GM12878 (cell line): ENCODE data around the gene BCO1. TPM values are rescaled to one million over a fixed set of nuclear protein-coding genes. Genes with fewer than 3 reads are reported as not detected.

Source experiments
- ATAC-seq: fragments of 200-7000 bp; cut with Tn5 transposase; 3 replicates; pipeline ENCODE4 v1.9.1; 2020; ENCODE audit warnings: mild to moderate bottlenecking, moderate library complexity
- BruUV-seq: library from RNA; stranded (reverse); fragments of 400-500 nt; replicated peaks from 2 replicates; lab custom pipeline; 2021; lab: Mats Ljungman, UMichigan
- CTCF ChIA-PET: fragments of 300-600 bp; sonication (Branson Sonifier 250); formaldehyde crosslinking; extraction: SDS; loops from one replicate; lab custom pipeline; 2021; ENCODE audit warnings: inconsistent platforms; lab: Yijun Ruan, JAX
- POLR2A ChIA-PET: fragments of 350-600 bp; formaldehyde crosslinking; extraction: SDS; loops from one replicate; lab custom pipeline; 2021; ENCODE audit warnings: inconsistent platforms; lab: Charles Lee
- RAD21 ChIA-PET: fragments of 300-600 bp; sonication (Branson Sonifier 250); formaldehyde crosslinking; loops from one replicate; lab custom pipeline; 2023; ENCODE audit warnings: antibody characterized with exemption; ENCODE audit not compliant: unreplicated experiment; lab: Charles Lee
- SMC1A ChIA-PET: fragments of 300-600 bp; sonication (Branson Sonifier 250); formaldehyde crosslinking; loops from one replicate; lab custom pipeline; 2023; ENCODE audit not compliant: unreplicated experiment, uncharacterized antibody; lab: Charles Lee
- DNase-seq: peaks from one replicate; pipeline ENCODE4 v3.0.0-alpha.2; 2011; ENCODE audit warnings: low read depth, low spot score
- FAIRE-seq: peaks from 3 replicates; lab custom pipeline; 2011; peaks lifted over from hg19 to GRCh38; lab: Jason Lieb, UNC
- H2AFZ ChIP-seq: 2 replicates; pipeline ENCODE4 v1.6.0; 2011; ENCODE audit warnings: low read depth, low read length, control low read depth; ENCODE audit not compliant: control insufficient read depth
- H3K27ac ChIP-seq: 2 replicates; pipeline ENCODE4 v1.5.1; 2011; ENCODE audit warnings: control low read depth; ENCODE audit not compliant: control insufficient read depth, insufficient read depth
- H3K27me3 ChIP-seq, 2 experiments: replicated peaks in 1 of 2; 2 replicates each; pipeline versions ENCODE4 v1.6.0 to v1.6.1; 2011; ENCODE audit warnings: low read length in 1 of 2; ENCODE audit not compliant: control insufficient read depth in 2 of 2, insufficient read depth in 2 of 2
- H3K36me3 ChIP-seq, 2 experiments: 2 replicates each; pipeline ENCODE4 v1.5.1; 2011; ENCODE audit warnings: low read length in 1 of 2; ENCODE audit not compliant: control insufficient read depth in 2 of 2, insufficient read depth in 2 of 2
- H3K4me1 ChIP-seq: 2 replicates; pipeline ENCODE4 v1.6.1; 2011; ENCODE audit warnings: mild to moderate bottlenecking, low read length, moderate library complexity, mixed read lengths; ENCODE audit not compliant: control insufficient read depth, insufficient read depth
- H3K4me2 ChIP-seq: 2 replicates; pipeline ENCODE4 v1.6.0; 2011; ENCODE audit warnings: control low read depth; ENCODE audit not compliant: control insufficient read depth, insufficient read depth
- H3K4me3 ChIP-seq: fragments of 200-600 bp; sonication (generic); 2 replicates; pipeline ENCODE4 v1.5.1; 2016
- H3K79me2 ChIP-seq: 2 replicates; pipeline ENCODE4 v1.6.0; 2011; ENCODE audit warnings: low read length; ENCODE audit not compliant: control insufficient read depth, insufficient read depth
- H3K9ac ChIP-seq: 2 replicates; pipeline ENCODE4 v1.8.0; 2011; ENCODE audit warnings: low read length, control low read depth, mixed read lengths; ENCODE audit not compliant: control insufficient read depth, insufficient read depth
- H3K9me3 ChIP-seq: replicated peaks from 3 replicates; pipeline ENCODE4 v1.5.1; 2011; ENCODE audit warnings: mild to moderate bottlenecking, low read length; ENCODE audit not compliant: control insufficient read depth, insufficient read depth
- H4K20me1 ChIP-seq: 2 replicates; pipeline ENCODE4 v1.6.0; 2011; ENCODE audit not compliant: control insufficient read depth, insufficient read depth
- BCLAF1 ChIP-seq: fragments of 450-650 bp; IDR thresholded peaks from 2 replicates; pipeline ENCODE4 v1.6.1; 2017; ENCODE audit warnings: antibody characterized with exemption, mild to moderate bottlenecking, moderate library complexity
- HDAC2 ChIP-seq: fragments of 200-600 bp; sonication (generic); IDR thresholded peaks from 2 replicates; pipeline ENCODE4 v1.6.1; 2017
- NR2F1 ChIP-seq: fragments of 450-650 bp; conservative IDR thresholded peaks from 2 replicates; pipeline ENCODE4 v1.6.1; 2017; ENCODE audit warnings: mild to moderate bottlenecking
- WRNIP1 ChIP-seq: IDR thresholded peaks from 2 replicates; pipeline ENCODE4 v1.6.1; 2011; ENCODE audit warnings: low read depth, low read length, improper control_type of control experiment, borderline replicate concordance
- ZNF274 ChIP-seq: IDR thresholded peaks from one replicate; pipeline ENCODE4 v1.8.0; 2011; ENCODE audit not compliant: insufficient read length, insufficient read depth
- WGBS: methylation state at CpG from one replicate; pipeline ENCODE4 v1.1.6; 2016; ENCODE audit warnings: low lambda C conversion rate; ENCODE audit not compliant: insufficient replicate concordance, insufficient coverage; ENCODE audit errors: missing lambda C conversion rate; 5-methylcytosine and 5-hydroxymethylcytosine counted together
- in situ Hi-C: fragments of 300-500 bp; cut with MboI; formaldehyde crosslinking; loops from 9 replicates; pipeline ENCODE4 v1.14.3; 2018; ENCODE audit warnings: mixed read lengths
- intact Hi-C: fragments of 100-400 bp; cut with micrococcal nuclease; formaldehyde crosslinking; loops from one replicate; pipeline ENCODE4 v1.14.2; 2022; ENCODE audit not compliant: unreplicated experiment
- polyA plus RNA-seq, 11 experiments: library from polyadenylated mRNA; depleted of rRNA in 4 of 11; unstranded in 6 of 11; stranded (reverse) in 5 of 11; fragments of >200 nt; fragmentation: Nextera tagmentation in 4 of 11; fragmentation: Illumina TruSeq in 1 of 11; extraction: Ambion mirVana in 4 of 11; extraction: Trizol in 1 of 11; gene quantifications; 1 replicate in 1 of 11; 2 replicates in 10 of 11; pipeline versions ENCODE4 v1.2.1 to v1.2.3, GENCODE V29; 2011 to 2016; ENCODE audit warnings: inconsistent platforms in 2 of 11, missing spikeins in 2 of 11, low read depth in 1 of 11
- total RNA-seq, 4 experiments: library from RNA; depleted of rRNA in 3 of 4; stranded (reverse); fragments of >200 nt in 3 of 4; fragmentation: Illumina TruSeq in 1 of 4; extraction: Trizol in 1 of 4; gene quantifications; 2 replicates each; pipeline versions ENCODE4 v1.2.1 to v1.2.3, GENCODE V29; 2013 to 2021

The BCO1 gene
- total and polyA plus RNA-seq, 10 of the 15 experiments (the other 5 are each of a cell fraction or from before 2014, with no cell fraction given): 0.09 to 0.21 (median 0.14) TPM; not detected in 7

GRCh38 chr16:81263470-81264220, 25.2 kb downstream of the BCO1 start:
- CTCF ChIA-PET: interaction anchor here (1.0 kb wide), 1 partner anchor 474 kb away, joined by 4 read pairs; no protein-coding TSS in a partner anchor

More at GRCh38 chr16:81263470-81264220, 25.2 kb downstream of the BCO1 start:
- no peaks in the 10 kb centered on the region for H4K20me1 ChIP-seq
- no TSS peak for BruUV-seq
- H3K36me3 ChIP-seq: no peaks in the 10 kb centered on the region
- no peaks in the 10 kb centered on the region for H3K4me1 ChIP-seq
- H3K4me2 ChIP-seq: no peak overlapping the region
- SMC1A ChIA-PET: no interaction called here
- DNase-seq (no peak), FAIRE-seq (no peak)
- WGBS: 57% methylated on average over 11 of the region's 11 CpGs
- POLR2A ChIA-PET: no interaction called here
- in situ Hi-C loops (no loop called here), intact Hi-C loops (loop anchor here (10.0 kb wide), 1 partner anchor 471 kb away; no protein-coding TSS in a partner anchor)
- H3K79me2 ChIP-seq: no peaks in the 10 kb centered on the region
- H2AFZ ChIP-seq: no peak overlapping the region
- no peak overlapping the region for H3K9ac ChIP-seq
- RAD21 ChIA-PET: no interaction called here
- no peak overlapping the region for H3K4me3 ChIP-seq
- H3K27ac ChIP-seq: no peak overlapping the region
- no peaks in the 10 kb centered on the region for H3K9me3 ChIP-seq
- no peaks in the 10 kb centered on the region for H3K27me3 ChIP-seq
- TF ChIP-seq HDAC2 (no peak), BCLAF1 (no peak), WRNIP1 (no peak), NR2F1 (no peak), ZNF274 (no peak)
- TF ChIP-seq, all 136 proteins: peak for 0
- ATAC-seq: no peak
